GM13977 (cell line): Measurements from ENCODE around the gene HPCAL1.

Experiments
- DNase-seq: peaks from one replicate; pipeline ENCODE4 v3.0.0; 2012; ENCODE audit warnings: low spot score
- in situ Hi-C: fragments of 300-500 bp; cut with MboI; formaldehyde crosslinking; loops from one replicate; pipeline ENCODE4 v1.12.0; 2022; ENCODE audit warnings: low sequenced_read_pairs, low pct_unique_long_range_greater_than_20kb, mixed read lengths, inconsistent platforms; ENCODE audit not compliant: unreplicated experiment
- TF ChIP-seq, protein P1 (sequence below): IDR thresholded peaks from 2 replicates; pipeline ENCODE4 v1.5.1; 2012; ENCODE audit warnings: mild to moderate bottlenecking, control low read depth; ENCODE audit not compliant: insufficient read depth; ENCODE audit errors: extremely low read depth, missing control alignments

HPCAL1 gene

DNA sequence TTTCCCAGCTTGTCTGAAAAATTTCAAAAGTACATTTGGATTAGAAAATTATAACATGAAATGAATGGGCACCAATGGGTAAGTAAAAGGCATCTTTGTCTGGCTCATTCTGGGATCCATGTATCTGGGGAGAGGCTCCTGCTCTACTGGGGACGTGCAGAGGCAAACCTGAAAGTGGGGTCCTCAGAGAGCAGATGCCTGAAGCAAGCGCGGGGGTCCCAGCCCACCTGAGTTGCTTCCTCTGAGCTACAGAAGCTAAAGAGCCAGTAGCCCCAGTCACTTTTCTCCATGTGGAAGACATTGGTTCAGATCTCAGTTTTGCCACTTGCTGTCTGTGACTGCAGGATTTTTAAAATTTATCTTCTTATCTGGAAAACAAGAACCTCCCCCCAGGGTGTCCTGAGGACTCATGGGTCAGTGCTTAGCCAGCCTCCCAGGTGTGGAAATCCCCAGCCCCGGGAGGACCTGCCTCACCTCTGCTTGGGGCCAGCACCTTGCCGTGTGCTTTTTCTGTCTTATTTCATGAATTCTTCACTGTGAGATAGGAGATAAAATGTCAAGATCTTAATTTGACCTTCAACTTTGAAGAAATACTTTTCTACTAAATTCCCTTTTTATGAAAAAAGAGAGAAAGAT, 170.5 kb downstream of the HPCAL1 start:
- in situ Hi-C loops = no loop called here
- DNase-seq = no peak
- TF ChIP-seq, protein P1, sequence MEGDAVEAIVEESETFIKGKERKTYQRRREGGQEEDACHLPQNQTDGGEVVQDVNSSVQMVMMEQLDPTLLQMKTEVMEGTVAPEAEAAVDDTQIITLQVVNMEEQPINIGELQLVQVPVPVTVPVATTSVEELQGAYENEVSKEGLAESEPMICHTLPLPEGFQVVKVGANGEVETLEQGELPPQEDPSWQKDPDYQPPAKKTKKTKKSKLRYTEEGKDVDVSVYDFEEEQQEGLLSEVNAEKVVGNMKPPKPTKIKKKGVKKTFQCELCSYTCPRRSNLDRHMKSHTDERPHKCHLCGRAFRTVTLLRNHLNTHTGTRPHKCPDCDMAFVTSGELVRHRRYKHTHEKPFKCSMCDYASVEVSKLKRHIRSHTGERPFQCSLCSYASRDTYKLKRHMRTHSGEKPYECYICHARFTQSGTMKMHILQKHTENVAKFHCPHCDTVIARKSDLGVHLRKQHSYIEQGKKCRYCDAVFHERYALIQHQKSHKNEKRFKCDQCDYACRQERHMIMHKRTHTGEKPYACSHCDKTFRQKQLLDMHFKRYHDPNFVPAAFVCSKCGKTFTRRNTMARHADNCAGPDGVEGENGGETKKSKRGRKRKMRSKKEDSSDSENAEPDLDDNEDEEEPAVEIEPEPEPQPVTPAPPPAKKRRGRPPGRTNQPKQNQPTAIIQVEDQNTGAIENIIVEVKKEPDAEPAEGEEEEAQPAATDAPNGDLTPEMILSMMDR = no peak

DNA sequence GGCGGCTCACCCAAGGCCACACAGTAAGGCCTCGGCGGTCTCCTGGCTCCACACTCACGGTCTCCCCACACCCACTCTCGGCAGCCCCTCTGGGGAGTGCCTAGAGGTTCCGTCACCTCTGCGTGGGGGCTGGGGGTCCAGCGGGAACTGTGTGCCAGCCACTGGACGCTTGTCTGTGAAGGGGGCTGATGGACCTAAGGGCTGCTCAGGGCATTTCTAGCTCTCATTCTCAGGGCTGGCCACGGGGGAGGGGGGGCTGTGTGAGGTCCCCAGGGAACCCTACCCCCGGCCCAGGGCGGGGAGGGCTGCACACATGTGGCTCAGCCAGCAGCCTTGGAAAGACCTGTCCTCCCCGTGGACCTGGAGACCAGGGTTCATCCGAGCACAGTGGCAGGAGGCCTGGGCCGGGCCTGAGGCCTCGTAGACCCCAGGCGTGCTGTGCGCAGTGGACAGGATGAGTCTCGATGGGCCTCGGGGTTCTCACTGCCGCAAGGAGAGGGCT, 172.6 kb downstream of the HPCAL1 start:
- DNase-seq = no peak
- TF ChIP-seq, protein P1 = no peak
- in situ Hi-C loops = no loop called here

DNA sequence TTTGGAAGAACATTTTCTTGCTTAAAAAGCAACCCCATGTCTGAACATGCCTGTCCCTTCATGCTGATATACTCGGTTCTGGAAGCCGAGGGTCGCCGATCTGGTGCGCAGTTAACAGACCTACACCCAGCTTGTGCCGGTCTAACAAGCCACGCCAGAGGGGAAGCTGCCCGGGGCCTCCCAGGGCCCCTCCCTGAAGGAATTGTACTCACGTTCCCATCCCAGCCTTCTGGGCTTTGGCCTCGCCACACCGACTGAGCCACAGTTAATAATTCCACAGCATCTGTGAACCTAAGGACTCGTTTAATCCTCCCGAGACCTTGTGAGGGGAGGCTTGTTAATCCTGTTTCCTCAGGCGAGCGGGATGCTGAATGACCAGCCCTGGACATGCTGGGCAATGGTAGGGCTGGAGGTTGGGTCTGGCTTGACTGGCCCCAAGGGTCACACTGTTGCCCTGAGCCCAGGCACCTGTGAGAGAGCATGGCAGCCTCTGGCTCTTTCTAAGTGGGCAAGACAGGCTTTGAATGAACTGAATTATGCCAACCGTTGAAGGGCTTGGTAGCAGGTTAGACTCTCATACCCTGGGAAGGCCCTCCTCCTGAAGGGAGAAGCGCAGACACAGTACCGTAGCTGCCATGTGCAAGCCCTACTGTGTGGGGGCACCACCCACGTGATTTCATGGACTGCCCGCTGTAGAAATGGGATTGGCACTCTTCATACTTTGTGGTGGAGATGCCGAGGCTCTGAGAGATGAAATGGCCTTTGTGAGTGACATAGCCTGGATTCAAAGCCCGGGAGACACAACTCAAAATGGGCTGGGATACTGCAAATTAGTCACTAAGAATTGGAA, 173.3 kb downstream of the HPCAL1 start:
- DNase-seq = no peak
- TF ChIP-seq, protein P1 = no peak
- in situ Hi-C loops = no loop called here

DNA sequence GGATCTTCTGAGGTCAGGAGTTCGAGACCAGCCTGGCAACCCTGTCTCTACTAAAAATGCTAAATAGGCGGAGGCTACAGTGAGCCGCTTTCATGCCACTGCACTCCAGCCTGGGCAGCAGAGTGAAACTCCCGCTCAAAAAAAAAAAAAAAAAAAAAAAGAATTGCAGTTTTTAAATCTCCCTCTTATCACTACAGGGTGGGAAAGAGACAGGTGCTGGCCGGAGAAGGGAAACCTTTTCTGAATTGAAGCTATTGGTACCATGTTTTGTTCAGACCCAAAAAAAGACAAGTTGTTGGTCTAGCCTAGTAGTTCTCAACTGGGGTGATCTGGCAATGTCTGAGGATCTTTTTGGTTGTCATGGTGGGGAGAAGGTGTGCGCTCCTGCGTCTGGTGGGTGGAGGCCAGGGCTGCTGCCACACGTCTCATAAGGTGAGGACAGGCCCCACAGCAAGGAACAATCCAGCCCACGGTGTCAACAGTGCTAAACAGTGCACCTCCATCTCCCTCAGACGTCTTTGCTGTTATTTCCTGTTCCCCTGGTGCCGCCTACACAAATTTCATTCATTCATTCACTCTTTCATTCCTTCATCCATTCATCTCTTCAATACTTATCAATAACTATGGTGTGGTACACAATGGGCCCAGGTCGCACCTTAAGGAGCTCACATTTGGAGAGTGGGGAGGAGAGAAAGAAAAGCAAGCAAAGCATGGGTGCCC, 174.2 kb downstream of the HPCAL1 start:
- TF ChIP-seq, protein P1 = no peak
- in situ Hi-C loops = no loop called here
- DNase-seq = no peak
